HFF-Myc (cell line): ENCODE results near the gene FOXP1.

Source experiments
- DNase-seq: peaks from one replicate; pipeline ENCODE4 v3.0.0-alpha.2; 2011; ENCODE audit warnings: low read depth; ENCODE audit errors: extremely low read depth
- H3K4me3 ChIP-seq: replicated peaks from 2 replicates; pipeline ENCODE4 v1.5.1; 2011; ENCODE audit warnings: low read depth, mild to moderate bottlenecking, control low read depth, low read length
- TF ChIP-seq, protein P1 (sequence below): IDR thresholded peaks from 2 replicates; pipeline ENCODE4 v1.5.1; 2012; ENCODE audit warnings: mild to moderate bottlenecking, low read depth, low read length, control low read depth; ENCODE audit errors: missing control alignments

FOXP1 gene

DNA sequence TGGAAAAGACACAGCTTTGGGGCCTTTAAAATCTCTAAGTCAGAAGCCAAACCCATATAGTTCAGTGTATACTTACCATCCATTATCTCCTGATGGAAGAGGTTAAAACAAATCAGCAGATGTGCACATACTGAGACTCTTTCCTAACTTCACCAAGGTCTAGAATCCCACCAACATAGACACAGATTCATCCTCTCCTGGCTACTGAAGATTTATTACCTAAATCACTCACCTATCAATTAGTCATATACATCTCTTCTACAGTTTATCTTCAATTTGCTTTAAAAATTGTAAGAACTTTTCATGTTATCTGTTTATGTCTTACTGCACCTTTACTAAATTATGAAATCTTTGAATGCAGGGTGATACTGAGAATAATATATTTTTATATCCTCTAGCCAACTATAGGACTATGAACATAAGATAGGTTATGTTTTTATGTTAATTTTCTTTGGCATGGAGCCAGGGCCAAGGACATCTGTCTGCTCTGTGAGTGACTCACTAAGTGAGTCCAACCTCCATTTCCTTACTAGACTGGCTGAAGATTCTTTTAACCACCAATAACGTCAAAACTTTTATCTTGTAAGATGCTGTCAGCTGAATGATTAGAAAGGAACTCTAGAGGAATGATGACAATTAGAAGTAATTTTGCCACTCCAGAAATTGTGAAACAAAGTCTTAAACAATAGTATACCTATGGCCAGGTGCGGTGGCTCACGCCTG, 397.6 kb downstream of the FOXP1 start:
- DNase-seq = no peak
- TF ChIP-seq, protein P1, sequence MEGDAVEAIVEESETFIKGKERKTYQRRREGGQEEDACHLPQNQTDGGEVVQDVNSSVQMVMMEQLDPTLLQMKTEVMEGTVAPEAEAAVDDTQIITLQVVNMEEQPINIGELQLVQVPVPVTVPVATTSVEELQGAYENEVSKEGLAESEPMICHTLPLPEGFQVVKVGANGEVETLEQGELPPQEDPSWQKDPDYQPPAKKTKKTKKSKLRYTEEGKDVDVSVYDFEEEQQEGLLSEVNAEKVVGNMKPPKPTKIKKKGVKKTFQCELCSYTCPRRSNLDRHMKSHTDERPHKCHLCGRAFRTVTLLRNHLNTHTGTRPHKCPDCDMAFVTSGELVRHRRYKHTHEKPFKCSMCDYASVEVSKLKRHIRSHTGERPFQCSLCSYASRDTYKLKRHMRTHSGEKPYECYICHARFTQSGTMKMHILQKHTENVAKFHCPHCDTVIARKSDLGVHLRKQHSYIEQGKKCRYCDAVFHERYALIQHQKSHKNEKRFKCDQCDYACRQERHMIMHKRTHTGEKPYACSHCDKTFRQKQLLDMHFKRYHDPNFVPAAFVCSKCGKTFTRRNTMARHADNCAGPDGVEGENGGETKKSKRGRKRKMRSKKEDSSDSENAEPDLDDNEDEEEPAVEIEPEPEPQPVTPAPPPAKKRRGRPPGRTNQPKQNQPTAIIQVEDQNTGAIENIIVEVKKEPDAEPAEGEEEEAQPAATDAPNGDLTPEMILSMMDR = no peak
- H3K4me3 ChIP-seq = no peak overlapping the region

DNA sequence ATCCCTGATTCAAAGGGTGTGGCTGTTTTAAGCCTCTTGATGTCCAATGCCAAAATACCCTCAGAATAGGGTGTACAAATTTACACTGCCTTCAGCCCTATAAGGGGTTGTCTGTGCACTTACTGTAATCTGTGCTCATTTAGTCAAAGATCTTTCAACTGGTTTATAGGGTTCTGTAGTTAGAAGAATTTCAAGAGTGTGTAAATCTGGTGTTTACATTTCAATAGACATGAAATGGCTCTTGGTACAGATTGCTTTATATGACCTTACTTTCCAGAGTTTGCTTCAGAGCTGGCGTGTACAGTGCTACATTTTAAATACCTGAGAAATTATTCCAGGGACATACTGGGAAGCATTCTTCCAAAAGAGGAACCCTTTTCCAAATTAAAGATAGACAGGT, 399.3 kb downstream of the FOXP1 start:
- TF ChIP-seq, protein P1 = no peak
- no peak for DNase-seq
- H3K4me3 ChIP-seq = no peak overlapping the region

DNA sequence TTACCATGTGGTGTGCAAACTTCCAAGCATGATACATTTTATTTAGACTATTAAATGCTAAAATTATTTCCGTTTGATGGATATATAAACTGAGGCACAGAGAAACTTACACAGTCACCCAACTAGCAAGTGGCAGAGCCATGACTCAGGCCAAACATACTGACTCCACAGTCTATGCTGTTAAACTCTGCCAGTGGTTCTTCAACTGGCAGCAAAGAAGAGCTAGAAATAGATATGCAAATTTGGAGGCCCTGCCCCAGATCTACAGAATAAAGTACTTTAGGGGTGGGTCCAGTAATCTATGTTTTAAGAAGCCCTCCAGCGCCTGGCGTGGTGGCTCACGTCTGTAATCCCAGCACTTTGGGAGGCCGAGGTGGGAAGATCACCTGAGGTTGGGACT, 400.0 kb downstream of the FOXP1 start:
- no peak for DNase-seq
- H3K4me3 ChIP-seq = no peak overlapping the region
- TF ChIP-seq, protein P1 = no peak

DNA sequence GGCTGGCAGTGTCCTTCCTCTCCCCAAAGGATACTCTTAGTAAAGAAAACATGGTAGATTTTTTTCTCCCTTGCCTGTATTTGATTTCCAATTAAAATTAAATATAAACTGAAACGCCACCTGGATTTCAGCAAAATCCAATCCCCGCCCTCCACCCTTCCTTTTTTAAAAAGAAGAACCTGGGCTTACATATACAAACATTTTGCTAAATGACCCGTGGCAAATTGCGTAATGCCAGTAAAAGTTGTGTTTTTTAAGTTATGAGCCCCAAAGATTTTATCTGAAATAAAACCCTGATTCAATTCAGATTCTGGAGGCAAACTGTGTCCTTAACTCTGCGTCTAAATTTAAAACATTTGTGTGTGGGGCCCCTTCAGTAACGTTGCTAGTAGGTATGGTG, 403.0 kb downstream of the FOXP1 start:
- no peak overlapping the region for H3K4me3 ChIP-seq
- DNase-seq = no peak
- TF ChIP-seq, protein P1 = no peak

DNA sequence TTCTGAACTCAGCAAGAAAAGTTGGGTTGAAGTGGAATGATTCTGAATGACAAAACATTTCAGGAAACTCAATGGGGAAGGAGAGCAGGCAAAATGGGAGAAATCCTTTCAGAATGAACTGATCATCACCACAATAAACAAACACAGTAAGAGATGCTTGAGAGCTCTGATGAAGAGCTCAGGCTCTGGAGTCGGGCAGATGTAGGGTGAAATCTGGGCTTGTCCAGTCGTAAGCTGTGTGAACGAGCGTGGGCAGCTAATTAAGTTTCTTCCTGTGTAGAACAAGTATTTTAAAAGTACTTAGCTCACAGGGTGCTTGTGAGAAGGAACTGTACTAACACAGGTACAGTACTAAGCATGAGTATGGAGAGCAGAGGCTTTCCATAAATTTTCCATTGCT, 406.2 kb downstream of the FOXP1 start:
- TF ChIP-seq, protein P1 = no peak
- H3K4me3 ChIP-seq = no peak overlapping the region
- DNase-seq = no peak

DNA sequence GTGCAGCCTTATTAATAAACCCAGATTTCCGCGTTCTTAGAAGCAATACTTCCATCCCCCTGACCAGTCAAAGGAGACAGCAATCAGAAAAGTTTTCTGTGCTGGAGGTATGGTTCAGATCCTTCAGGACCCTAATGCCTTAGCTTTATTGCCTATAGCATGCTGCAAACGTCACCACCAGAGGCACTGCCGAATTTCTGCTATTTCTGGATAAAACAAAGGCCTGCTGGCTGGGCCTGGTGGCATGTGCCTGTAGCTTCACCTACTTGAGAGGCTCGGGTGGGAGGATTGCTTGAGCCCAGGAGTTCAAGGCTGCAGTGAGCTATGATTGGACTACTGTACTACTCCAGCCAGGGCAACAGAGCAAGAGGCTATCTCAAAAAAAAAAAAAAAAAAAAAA, 407.2 kb downstream of the FOXP1 start:
- TF ChIP-seq, protein P1 = no peak
- no peak overlapping the region for H3K4me3 ChIP-seq
- DNase-seq = no peak

DNA sequence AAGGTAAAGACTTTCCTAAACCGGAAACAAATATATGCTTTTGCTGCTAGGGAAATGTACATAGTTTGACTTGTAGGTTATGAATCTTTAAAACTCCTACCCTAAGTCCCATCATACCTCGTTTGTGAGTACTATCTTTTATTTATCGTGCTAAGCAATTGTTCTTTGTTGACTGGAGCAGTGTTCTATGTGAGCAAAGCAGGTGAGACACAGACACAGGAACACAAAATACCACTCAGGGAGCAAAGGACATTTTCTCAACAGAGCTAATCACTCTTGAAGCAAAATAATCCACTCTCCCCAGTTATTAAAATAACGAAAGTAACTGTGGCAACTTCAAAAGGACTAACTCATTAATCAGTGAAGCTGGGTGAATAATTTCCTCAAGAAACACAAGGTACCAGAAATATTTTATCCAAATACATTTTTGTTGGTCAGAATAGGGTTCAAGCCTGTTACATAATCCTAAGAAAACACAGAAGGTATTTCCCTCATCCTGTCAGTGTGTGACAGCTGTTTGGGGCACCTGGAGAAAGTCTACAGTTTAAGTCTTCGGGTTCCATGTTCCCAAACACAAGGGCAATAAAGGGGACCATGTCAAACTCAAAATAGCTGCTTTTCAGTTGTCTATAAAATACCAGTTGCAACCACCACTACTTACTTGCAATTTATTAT, 407.7 kb downstream of the FOXP1 start:
- no peak for DNase-seq
- TF ChIP-seq, protein P1 = no peak
- H3K4me3 ChIP-seq = no peak overlapping the region
